Stimulated activated naive CD4-positive, alpha-beta T cell treated with Interleukin-2 at 50 U/mL for 16 hours (primary cell): ENCODE results near the gene FBXL7.

Experiments
- DNase-seq: peaks from one replicate; lab custom pipeline; 2025; lab: John Stamatoyannopoulos, UW

FBXL7 gene

DNA sequence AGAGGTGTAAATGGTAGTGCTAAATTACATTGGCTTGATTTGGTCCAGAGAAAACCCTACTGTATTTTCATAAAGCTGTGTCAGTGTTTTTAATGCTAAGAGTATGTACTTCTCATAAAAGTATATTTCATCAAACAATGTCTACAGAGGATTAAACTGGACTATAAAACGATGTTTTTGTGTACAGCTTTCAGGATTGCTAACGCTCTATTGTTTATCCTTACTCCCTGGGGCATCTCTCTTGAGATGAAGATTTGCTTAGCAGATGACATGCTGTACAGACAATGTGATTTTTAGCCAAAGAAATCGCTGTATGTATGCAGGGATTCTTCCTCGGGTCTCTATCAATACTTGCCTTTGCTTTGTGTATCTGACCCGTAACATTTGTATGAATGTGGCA, 216.0 kb downstream of the FBXL7 start:
- DNase-seq: no peak

- DNase-seq: no peak
Measured at GRCh38 chr5:15717001-15717400, 217.0 kb downstream of the FBXL7 start.

DNA sequence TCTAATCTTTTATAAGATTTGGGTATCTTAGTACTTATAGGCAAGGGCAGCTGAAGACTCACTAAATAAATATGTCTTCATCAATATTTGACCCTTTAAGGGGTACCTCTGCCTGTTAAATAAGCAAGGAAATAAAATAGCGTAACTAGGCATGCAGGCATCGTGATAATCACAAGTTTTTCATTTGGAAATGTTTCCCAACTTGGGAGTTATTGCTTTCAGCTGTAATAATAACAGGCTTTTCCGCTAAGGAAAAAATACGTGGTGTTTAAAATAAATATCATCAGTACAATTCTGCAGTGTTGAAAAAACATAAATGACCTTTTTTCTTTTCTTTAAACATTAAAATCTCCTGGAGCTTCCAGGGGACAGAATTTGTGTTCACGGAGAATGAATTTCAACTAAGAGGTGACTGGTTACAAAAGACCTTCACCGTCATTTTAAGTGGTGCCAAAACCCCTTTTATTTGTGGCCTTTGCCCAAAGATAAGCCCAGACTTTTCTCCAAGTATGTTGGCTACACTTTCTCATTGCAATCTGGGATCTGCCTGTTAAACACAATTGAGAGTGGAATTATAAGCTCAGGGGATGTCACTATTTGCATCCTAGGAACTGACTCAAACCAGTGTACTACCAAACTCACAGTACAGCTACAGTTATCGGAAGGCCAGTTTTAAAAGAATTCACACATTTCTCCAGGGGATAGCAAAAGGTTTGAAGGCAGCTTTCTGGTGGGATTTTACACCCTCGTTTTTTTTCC, 218.6 kb downstream of the FBXL7 start:
- no peak for DNase-seq

DNA sequence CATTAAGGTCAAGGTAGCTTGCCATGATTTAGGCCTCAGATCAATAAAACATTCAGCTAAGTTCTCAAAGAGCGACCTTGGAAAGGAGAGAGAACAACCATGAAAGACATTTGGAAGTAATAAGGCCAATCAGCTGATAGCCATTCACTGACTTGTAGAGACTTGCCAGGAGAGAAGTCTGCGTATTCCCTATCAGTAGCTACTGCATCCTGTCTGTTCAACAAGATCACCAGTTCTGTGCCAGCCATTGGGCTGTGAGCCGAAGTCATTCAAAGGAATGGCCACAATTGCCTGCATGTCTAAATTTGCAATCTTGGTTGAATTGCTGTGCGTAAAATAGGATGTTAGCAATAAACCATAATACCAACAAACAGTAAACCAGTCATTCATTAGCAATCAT, 219.8 kb downstream of the FBXL7 start:
- no peak for DNase-seq

- DNase-seq: no peak
Measured at GRCh38 chr5:15720515-15720914, 220.5 kb downstream of the FBXL7 start.

DNA sequence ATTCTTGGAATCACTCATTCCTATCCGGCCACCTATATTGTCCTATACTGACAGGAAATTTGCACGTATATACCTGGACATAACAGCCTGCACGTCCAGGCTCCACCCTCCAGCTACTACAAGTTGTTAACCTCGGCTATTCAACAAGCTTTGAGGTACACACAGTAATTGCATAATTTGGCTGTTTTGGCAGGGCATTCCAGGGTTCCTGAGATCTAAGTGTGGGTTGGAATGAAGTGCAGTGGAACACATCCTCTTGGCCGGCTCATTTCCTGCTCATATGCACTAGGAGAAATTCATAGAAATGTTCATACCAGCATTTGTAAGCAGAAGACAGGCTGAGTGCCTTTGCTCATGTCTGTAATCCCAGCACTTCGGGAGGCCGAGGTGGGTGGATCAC, 222.3 kb downstream of the FBXL7 start:
- no peak for DNase-seq

GRCh38 chr5:15727375-15727774, 227.4 kb downstream of the FBXL7 start:
- DNase-seq: no peak

DNA sequence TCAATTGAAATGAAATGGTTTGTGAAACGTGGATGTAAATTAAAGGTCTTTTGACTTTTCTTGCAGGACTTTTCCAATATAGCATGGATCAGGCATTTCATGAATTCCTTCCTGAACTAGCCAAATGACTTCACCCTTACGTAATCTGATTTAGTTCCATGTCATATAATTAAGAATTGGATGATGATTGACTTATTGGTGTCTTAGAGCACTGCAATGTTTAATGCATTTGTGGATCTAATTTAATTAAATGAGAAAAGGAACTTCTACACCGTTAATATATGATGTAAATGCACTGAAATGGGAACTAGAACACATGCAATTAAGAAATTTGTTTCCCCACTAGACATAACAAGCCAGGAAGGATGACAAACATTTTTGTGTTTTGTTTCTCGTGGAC, 228.8 kb downstream of the FBXL7 start:
- no peak for DNase-seq

DNA sequence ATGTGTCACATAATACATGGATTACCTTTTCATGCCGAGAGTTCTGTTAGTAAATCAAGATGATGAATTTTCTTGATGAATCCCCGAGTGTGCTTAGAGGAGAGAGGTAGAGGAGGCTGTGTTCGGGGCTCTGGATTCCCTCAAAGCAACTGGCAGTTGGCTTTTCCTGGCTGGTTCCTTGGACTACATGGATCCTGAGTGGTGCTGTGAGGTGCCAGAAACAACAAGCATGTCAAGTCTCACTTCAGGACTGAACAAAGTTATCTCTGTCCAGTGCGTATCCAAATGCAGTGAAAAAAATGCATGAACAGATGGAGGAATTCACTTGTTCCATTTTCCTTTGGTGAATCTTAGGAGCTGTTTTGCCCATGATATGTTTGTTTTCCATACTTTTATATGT, 231.7 kb downstream of the FBXL7 start:
- no peak for DNase-seq

DNA sequence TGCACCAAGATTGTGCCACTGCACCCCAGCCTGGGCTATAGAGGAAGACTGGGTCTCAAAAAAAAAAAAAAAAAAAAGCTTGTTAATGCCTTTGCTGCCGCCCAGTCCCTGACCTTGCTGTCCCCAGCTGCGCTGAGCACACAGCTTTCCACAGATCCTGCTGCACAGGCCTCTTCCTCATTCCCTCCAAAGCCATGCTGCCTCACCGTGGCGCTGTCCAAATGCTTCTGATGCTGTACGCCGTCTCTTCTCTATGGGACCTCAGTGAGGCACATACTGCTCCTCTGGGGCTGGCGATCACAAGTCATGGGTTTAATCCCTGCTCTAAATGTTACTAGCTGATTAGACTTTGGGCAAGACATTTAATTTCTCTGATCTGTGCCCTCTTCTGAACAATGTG, 234.1 kb downstream of the FBXL7 start:
- no peak for DNase-seq

GRCh38 chr5:15737036-15737821, 237.2 kb downstream of the FBXL7 start:
- DNase-seq: no peak

DNA sequence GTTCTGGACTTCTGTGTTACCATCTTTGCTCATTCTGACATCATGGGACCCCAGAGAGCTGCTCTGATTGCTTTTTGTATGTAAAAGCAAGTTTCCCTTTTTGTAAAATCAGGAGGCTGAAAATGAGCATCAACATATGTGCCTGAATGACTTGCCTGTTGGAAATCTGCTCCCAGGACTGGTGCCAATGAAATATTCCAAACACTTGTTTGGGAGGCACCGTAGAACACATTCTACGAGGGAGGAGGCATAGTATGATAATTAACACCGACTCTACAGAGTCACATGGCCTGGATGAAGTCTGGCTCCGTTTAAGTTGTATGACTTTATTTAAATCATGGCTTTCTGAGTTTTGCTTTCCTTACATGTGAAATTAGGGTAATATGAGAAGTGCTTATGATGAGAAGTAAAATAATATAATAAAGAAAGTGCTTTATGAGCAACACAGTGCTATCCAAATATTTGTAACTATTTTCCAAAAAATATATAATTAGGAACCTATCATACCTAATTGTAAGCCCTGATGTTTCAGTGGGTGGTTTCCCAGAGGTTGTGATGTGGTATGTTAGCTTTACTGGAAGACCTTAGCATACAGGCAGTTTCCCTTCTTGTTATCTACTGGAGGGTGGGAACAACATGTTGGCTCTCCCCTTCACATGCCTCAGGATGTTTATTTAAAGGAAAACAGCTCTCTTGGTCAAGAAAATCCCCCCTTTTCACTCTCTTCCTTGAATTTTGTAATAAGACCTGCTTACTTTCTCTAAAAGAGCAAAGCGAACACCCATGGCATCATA, 238.1 kb downstream of the FBXL7 start:
- no peak for DNase-seq

GRCh38 chr5:15740383-15740782, 240.4 kb downstream of the FBXL7 start:
- DNase-seq: no peak

DNA sequence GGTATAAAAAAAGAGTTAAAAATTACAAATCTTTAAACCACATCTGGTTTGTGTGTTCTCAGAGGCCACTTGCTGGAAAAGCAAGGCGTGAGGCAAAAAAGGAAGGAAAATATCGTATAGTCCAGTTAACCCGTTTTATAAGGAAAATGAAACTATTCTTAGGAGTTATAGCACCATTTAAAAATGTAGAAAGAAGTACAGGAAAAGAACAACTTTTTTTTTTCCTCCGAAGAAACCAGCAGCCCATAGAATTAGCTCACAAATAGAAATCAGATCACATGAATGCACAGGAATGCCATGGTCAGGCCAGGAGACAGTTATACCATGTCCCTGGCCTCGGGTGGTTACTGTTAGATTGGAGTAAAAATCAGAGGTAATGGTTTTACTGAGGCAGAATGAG, 241.6 kb downstream of the FBXL7 start:
- no peak for DNase-seq

GRCh38 chr5:15746833-15747232, 246.9 kb downstream of the FBXL7 start:
- no peak for DNase-seq

DNA sequence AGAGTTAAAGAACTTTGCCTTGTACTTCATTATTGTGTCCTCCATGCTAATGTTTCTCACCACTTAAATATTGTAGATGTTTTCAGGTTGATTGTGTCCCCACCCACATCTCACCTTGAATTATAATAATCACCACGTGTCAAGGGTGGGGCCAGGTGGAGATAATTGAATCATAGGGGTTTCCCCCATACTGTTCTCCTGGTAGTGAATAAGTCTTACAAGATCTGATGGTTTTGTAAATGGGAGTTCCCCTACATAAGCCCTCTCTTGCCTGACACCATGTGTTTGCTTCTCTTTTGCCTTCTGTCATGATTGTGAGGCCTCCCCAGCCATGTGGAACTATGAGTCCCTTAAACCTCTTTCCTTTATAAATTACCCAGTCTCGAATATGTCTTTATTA, 248.3 kb downstream of the FBXL7 start:
- no peak for DNase-seq

GRCh38 chr5:15752663-15753285, 252.8 kb downstream of the FBXL7 start:
- DNase-seq: no peak

DNA sequence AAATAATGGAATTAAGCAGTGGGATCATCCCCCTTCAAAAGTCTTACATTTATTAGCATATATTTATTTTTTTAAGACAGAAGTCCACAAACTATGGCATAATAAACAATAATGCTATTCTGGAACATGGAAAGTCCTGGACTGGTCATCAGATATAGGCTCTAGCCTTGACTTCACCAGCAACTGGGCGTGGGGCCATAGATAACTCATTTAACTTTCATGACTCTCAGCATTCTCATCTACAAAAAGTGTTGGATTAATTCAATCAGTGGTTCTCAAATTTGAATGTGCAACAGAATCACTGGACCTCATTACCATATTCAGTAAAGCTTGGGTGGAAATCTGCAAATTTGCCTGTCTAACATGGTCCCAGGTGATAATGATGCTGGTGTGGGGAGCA, 253.8 kb downstream of the FBXL7 start:
- no peak for DNase-seq

GRCh38 chr5:15757103-15757502, 257.1 kb downstream of the FBXL7 start:
- no peak for DNase-seq

DNA sequence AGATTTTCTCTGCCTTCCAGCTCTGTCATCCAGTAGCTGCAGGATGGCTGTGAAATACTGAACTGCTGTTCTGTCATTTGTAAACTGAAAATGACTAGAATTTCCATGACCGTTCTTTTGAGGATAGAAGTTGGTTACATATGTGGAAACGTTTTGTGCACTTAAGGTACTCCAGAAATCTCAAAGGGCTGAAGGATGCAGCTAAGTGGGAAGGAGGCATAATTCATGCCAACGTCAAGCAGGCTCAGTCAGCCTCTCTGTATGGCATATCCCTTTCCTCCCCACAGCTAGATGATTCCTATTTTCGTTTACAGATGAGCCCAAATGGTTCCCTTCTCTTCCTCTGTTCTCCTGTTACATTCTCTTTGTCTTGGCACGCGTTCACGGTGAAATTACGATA, 257.6 kb downstream of the FBXL7 start:
- no peak for DNase-seq

GRCh38 chr5:15762668-15763067, 262.7 kb downstream of the FBXL7 start:
- no peak for DNase-seq

GRCh38 chr5:15763754-15764153, 263.8 kb downstream of the FBXL7 start:
- DNase-seq: no peak
